HG03439 (cell line): ENCODE measurements around the gene RPS6KA2.
A peak's percentile ranks its signal among the peaks of the same experiment; 100 is the strongest.
"Not testable (repeated sequence)": the region's sequence is repeated elsewhere in the genome, so short reads cannot be mapped to it uniquely, and the experiment has no call there.

Source experiments
- ATAC-seq: cut with Tn5 transposase; IDR thresholded peaks from one replicate; pipeline ENCODE4 v1.9.1; 2021; ENCODE audit warnings: mild to moderate bottlenecking, moderate library complexity; ENCODE audit not compliant: unreplicated experiment

Gene RPS6KA2

GRCh38 chr6:166538297-166539010 lies 88.6 kb downstream of the RPS6KA2 start:
- ATAC-seq: no peak

GRCh38 chr6:166534658-166535406 lies 92.2 kb downstream of the RPS6KA2 start:
- ATAC-seq: no peak

- ATAC-seq: no peak
Observed at GRCh38 chr6:166533205-166533824, 93.7 kb downstream of the RPS6KA2 start.

- no peak for ATAC-seq
Observed at GRCh38 chr6:166532302-166532701, 94.7 kb downstream of the RPS6KA2 start.

GRCh38 chr6:166530211-166531095 lies 96.6 kb downstream of the RPS6KA2 start:
- no peak for ATAC-seq

- no peak for ATAC-seq
Observed at GRCh38 chr6:166529586-166529985, 97.5 kb downstream of the RPS6KA2 start.

GRCh38 chr6:166529058-166529457 lies 98.0 kb downstream of the RPS6KA2 start:
- not testable (repeated sequence) for ATAC-seq

- no peak for ATAC-seq
Observed at GRCh38 chr6:166527849-166528248, 99.2 kb downstream of the RPS6KA2 start.

- no peak for ATAC-seq
Observed at GRCh38 chr6:166526937-166527336, 100.1 kb downstream of the RPS6KA2 start.

GRCh38 chr6:166525567-166525966 lies 101.5 kb downstream of the RPS6KA2 start:
- ATAC-seq: no peak

GRCh38 chr6:166523782-166524559 lies 103.1 kb downstream of the RPS6KA2 start:
- no peak for ATAC-seq

GRCh38 chr6:166520905-166521834 lies 105.9 kb downstream of the RPS6KA2 start:
- no peak for ATAC-seq

- no peak for ATAC-seq
Observed at GRCh38 chr6:166516251-166516884, 110.7 kb downstream of the RPS6KA2 start.

- no peak for ATAC-seq
Observed at GRCh38 chr6:166515072-166515810, 111.8 kb downstream of the RPS6KA2 start.

- ATAC-seq: no peak
Observed at GRCh38 chr6:166514196-166514595, 112.9 kb downstream of the RPS6KA2 start.

- peak; percentile 65 for ATAC-seq
Observed at GRCh38 chr6:166512567-166512966, 114.5 kb downstream of the RPS6KA2 start.

GRCh38 chr6:166511316-166511715 lies 115.7 kb downstream of the RPS6KA2 start:
- no peak for ATAC-seq

- no peak for ATAC-seq
Observed at GRCh38 chr6:166509193-166509592, 117.9 kb downstream of the RPS6KA2 start.
